Skeletal muscle tissue (tissue), 4 donors: ENCODE results near the gene TMCC1. TPM values are rescaled to one million over a fixed set of nuclear protein-coding genes. Genes with fewer than 3 reads are reported as not detected.
A peak's percentile ranks its signal among the peaks of the same experiment; 100 is the strongest.

ENCODE experiments used
- H3K27ac ChIP-seq: one replicate; pipeline ENCODE4 v1.7.0; 2013; ENCODE audit warnings: mild to moderate bottlenecking, low read depth, low read length, inconsistent platforms
- H3K27me3 ChIP-seq, 3 donors: one replicate each; pipeline ENCODE4 v1.7.0; 2013; ENCODE audit warnings: low read length in 3 of 3; ENCODE audit not compliant: control insufficient read depth in 3 of 3, insufficient read depth in 3 of 3
- H3K36me3 ChIP-seq, 3 donors: one replicate each; pipeline ENCODE4 v1.7.0; 2013; ENCODE audit warnings: low read length in 3 of 3; ENCODE audit not compliant: control insufficient read depth in 3 of 3, insufficient read depth in 3 of 3
- H3K4me1 ChIP-seq, 3 donors: one replicate each; pipeline ENCODE4 v1.7.0; 2013; ENCODE audit warnings: low read length in 3 of 3, mild to moderate bottlenecking in 3 of 3; ENCODE audit not compliant: control insufficient read depth in 3 of 3, insufficient read depth in 3 of 3
- H3K4me3 ChIP-seq, 3 donors: one replicate each; pipeline ENCODE4 v1.7.0; 2013; ENCODE audit warnings: low read length in 3 of 3
- H3K9ac ChIP-seq, 3 donors: one replicate each; pipeline ENCODE4 v1.7.0; 2013; ENCODE audit warnings: low read length in 3 of 3, mild to moderate bottlenecking in 3 of 3, moderate library complexity in 2 of 3, low read depth in 1 of 3
- H3K9me3 ChIP-seq, 3 donors: one replicate each; pipeline ENCODE4 v1.7.0; 2013; ENCODE audit warnings: low read length in 3 of 3; ENCODE audit not compliant: control insufficient read depth in 3 of 3
- total RNA-seq: library from RNA; depleted of rRNA; stranded (reverse); fragments of >200 nt; gene quantifications from one replicate; pipeline ENCODE4 v1.2.3, GENCODE V29; 2014
- donor health status: Osteomylitis.

TMCC1 gene
- total RNA-seq, 1 donor from 2014 or later = 65.8 TPM

- peaks cover 11 to 14% (median 11%) of the 10 kb centered on the region in 3 donors for H3K36me3 ChIP-seq
- peak overlapping the region; percentile 9 for H3K27ac ChIP-seq
- no peaks in the 10 kb centered on the region for H3K27me3 ChIP-seq
- no peaks in the 10 kb centered on the region for H3K9me3 ChIP-seq
- H3K4me1 ChIP-seq = peaks cover 11 to 42% (median 23%) of the 10 kb centered on the region in 3 donors
- no peak overlapping the region for H3K4me3 ChIP-seq
- H3K9ac ChIP-seq = no peak overlapping the region
Measured at GRCh38 chr3:129673897-129674797, 219.4 kb downstream of the TMCC1 start.

DNA sequence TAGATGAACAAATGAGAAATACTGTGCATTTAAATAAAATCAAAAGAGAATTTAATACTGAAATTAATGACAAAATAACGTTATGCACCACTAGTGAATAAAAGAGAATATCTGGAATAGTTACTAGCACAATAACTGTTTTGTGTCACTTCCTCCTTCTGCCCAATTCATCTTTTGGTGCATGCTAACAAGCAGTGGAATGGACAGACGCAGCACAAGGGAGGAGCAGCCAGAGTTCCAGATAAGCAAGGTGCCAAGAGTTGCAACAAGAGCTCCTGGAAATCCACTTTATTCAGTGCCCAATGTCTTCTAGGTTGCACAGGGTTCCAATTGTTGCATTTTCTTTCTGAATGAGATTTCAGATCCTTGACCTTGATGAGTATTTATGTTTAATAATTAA lies 220.5 kb downstream of the TMCC1 start:
- Histone ChIP-seq H3K4me1 (peaks cover 11 to 42% (median 19%) of the 10 kb centered on the region in 3 donors), H3K36me3 (peaks cover 11 to 14% (median 11%) of the 10 kb centered on the region in 3 donors), H3K27me3 (no peaks in the 10 kb centered on the region), H3K9me3 (no peaks in the 10 kb centered on the region), H3K27ac (no peak overlapping the region), H3K9ac (no peak overlapping the region), H3K4me3 (no peak overlapping the region)

GRCh38 chr3:129672412-129672811 lies 221.1 kb downstream of the TMCC1 start:
- H3K4me1 ChIP-seq = peaks cover 11 to 37% (median 19%) of the 10 kb centered on the region in 3 donors

GRCh38 chr3:129665024-129665768 lies 228.3 kb downstream of the TMCC1 start:
- Histone ChIP-seq H3K27me3 (no peaks in the 10 kb centered on the region), H3K4me3 (no peak overlapping the region), H3K27ac (peak overlapping the region; percentile 97), H3K9ac (peak overlapping the region in 2 of 3 donors; percentile 62 to 66), H3K36me3 (peaks cover 2 to 7% (median 2%) of the 10 kb centered on the region in 3 donors), H3K4me1 (peaks cover 13 to 30% (median 26%) of the 10 kb centered on the region in 3 donors), H3K9me3 (no peaks in the 10 kb centered on the region)

More at GRCh38 chr3:129672412-129672811, 221.1 kb downstream of the TMCC1 start:
- H3K27ac ChIP-seq = peak overlapping the region; percentile 5
- H3K27me3 ChIP-seq = no peaks in the 10 kb centered on the region
- no peak overlapping the region for H3K4me3 ChIP-seq
- H3K9me3 ChIP-seq = no peaks in the 10 kb centered on the region
- H3K36me3 ChIP-seq = peaks cover 11 to 14% (median 11%) of the 10 kb centered on the region in 3 donors
- H3K9ac ChIP-seq = no peak overlapping the region

DNA sequence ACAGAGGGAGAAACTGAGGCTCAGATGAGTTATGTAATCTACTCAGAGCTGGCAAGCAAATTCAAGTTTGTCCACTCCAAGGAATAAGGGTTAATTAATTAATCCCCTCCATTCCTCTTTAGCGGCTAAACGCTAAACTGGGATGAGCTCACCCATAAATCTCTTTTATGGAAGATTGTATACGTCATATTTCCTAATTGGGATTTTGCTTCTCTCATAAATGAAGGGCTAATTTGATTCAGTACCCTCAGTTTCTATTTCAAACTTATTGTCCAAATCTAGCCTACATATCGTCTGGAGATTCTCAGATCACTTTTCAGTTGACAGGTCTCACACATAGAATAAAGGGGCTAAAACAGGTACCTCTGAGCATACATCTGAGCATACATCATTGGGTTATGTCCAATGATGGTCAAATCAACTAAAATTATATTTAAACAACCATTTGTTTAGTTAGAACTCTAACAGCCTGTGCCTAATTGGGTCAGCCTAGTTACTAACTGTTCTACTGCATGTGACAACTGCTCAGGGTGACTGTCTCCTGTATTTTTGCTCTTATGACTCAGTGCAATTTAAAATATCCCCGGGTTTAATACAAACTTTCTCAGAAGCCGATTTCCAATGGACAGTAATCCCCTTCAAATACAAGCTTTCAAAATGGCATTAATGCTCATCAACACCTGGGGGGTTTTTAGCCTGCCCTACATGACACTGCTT lies 229.4 kb downstream of the TMCC1 start:
- Histone ChIP-seq H3K9me3 (no peaks in the 10 kb centered on the region), H3K27ac (peak overlapping the region; percentile 97), H3K9ac (peak overlapping the region; percentile 62 to 80 (median 66)), H3K36me3 (no peaks in the 10 kb centered on the region), H3K4me3 (peak overlapping the region in 1 of 3 donors; percentile 16), H3K27me3 (no peaks in the 10 kb centered on the region), H3K4me1 (peaks cover 12 to 30% (median 26%) of the 10 kb centered on the region in 3 donors)

GRCh38 chr3:129663045-129663446 lies 230.5 kb downstream of the TMCC1 start:
- peak overlapping the region in 1 of 3 donors; percentile 47 for H3K9ac ChIP-seq
- H3K27ac ChIP-seq = peak overlapping the region; percentile 97
- H3K4me3 ChIP-seq = no peak overlapping the region

DNA sequence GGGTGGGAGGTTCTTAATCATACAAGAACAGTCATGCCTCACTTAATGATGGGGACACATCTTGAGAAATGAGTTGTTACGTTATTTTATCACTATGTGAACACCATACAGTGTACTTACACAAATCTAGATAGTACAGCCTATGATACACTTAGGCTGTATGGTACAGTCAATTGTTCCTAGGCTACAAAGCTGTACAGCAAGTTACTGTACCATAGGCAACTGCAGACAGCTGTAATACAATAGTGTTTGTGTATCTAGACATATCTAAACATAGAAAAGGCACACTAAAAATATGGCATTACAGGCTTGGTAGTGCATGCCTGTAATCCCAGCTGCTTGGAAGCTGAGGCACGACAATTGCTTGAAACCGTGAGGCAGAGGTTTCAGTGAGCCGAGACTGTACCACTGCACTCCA lies 231.3 kb downstream of the TMCC1 start:
- Histone ChIP-seq H3K9ac (peak overlapping the region in 2 of 3 donors; percentile 34 to 47), H3K36me3 (no peaks in the 10 kb centered on the region), H3K4me3 (peak overlapping the region in 1 of 3 donors; percentile 37), H3K4me1 (peaks cover 24 to 39% (median 30%) of the 10 kb centered on the region in 3 donors), H3K27ac (peak overlapping the region; percentile 97), H3K9me3 (no peaks in the 10 kb centered on the region), H3K27me3 (no peaks in the 10 kb centered on the region)

More at GRCh38 chr3:129663045-129663446, 230.5 kb downstream of the TMCC1 start:
- Histone ChIP-seq H3K27me3 (no peaks in the 10 kb centered on the region), H3K4me1 (peaks cover 18 to 31% (median 30%) of the 10 kb centered on the region in 3 donors), H3K9me3 (no peaks in the 10 kb centered on the region), H3K36me3 (no peaks in the 10 kb centered on the region)

- Histone ChIP-seq H3K27ac (peak overlapping the region; percentile 97), H3K9me3 (no peaks in the 10 kb centered on the region), H3K4me1 (peaks cover 28 to 43% (median 30%) of the 10 kb centered on the region in 3 donors), H3K9ac (peak overlapping the region in 2 of 3 donors; percentile 34 to 35), H3K36me3 (no peaks in the 10 kb centered on the region), H3K27me3 (no peaks in the 10 kb centered on the region), H3K4me3 (peak overlapping the region in 1 of 3 donors; percentile 37)
Measured at GRCh38 chr3:129661766-129662165, 231.7 kb downstream of the TMCC1 start.

- H3K9ac ChIP-seq = peak overlapping the region in 1 of 3 donors; percentile 4
- peaks cover 16 to 42% (median 37%) of the 10 kb centered on the region in 3 donors for H3K4me1 ChIP-seq
- peak overlapping the region; percentile 49 for H3K27ac ChIP-seq
- no peak overlapping the region for H3K4me3 ChIP-seq
- peaks cover 4 to 10% (median 7%) of the 10 kb centered on the region in 3 donors for H3K36me3 ChIP-seq
- no peaks in the 10 kb centered on the region for H3K9me3 ChIP-seq
- H3K27me3 ChIP-seq = no peaks in the 10 kb centered on the region
Measured at GRCh38 chr3:129658110-129658843, 235.2 kb downstream of the TMCC1 start.
